AG04450 (cell line): ENCODE measurements around the gene DBNDD1. TPM values are rescaled to one million over a fixed set of nuclear protein-coding genes. Genes with fewer than 3 reads are reported as not detected.

ENCODE experiments used
- CTCF ChIA-PET: fragments of 300-600, 350-600 bp; formaldehyde crosslinking; extraction: SDS; loops from one replicate; lab custom pipeline; 2022; ENCODE audit warnings: antibody characterized with exemption, inconsistent platforms; lab: Charles Lee
- POLR2A ChIA-PET: fragments of 350-600 bp; formaldehyde crosslinking; extraction: SDS; loops from one replicate; lab custom pipeline; 2021; ENCODE audit warnings: antibody characterized with exemption, inconsistent platforms; lab: Yijun Ruan, JAX
- DNase-seq: peaks from one replicate; pipeline ENCODE4 v3.0.0-alpha.2; 2011; ENCODE audit warnings: low read depth, low spot score
- H3K27ac ChIP-seq: one replicate; pipeline ENCODE4 v1.5.1; 2012; ENCODE audit warnings: low read depth, low read length, control low read depth
- H3K27me3 ChIP-seq: one replicate; pipeline ENCODE4 v1.6.0; 2012; ENCODE audit warnings: low read length; ENCODE audit not compliant: control insufficient read depth, insufficient read depth
- H3K4me3 ChIP-seq: 2 replicates; pipeline ENCODE4 v1.5.1; 2011; ENCODE audit warnings: mild to moderate bottlenecking, low read depth, low read length, control low read depth
- H3K9me3 ChIP-seq: 2 replicates; pipeline ENCODE4 v1.5.1; 2012; ENCODE audit warnings: low read length; ENCODE audit not compliant: control insufficient read depth, insufficient read depth
- polyA plus RNA-seq: library from polyadenylated mRNA; depleted of rRNA; stranded (reverse); fragments of >200 nt; gene quantifications from 2 replicates; pipeline ENCODE4 v1.2.3, GENCODE V29; 2011
- TF ChIP-seq, protein P1 (sequence below): IDR thresholded peaks from 2 replicates; pipeline ENCODE4 v1.5.1; 2011; ENCODE audit warnings: low read depth, low read length, control low read depth, inconsistent platforms

Gene DBNDD1
- polyA plus RNA-seq, 1 experiment: 9.2 TPM

DNA sequence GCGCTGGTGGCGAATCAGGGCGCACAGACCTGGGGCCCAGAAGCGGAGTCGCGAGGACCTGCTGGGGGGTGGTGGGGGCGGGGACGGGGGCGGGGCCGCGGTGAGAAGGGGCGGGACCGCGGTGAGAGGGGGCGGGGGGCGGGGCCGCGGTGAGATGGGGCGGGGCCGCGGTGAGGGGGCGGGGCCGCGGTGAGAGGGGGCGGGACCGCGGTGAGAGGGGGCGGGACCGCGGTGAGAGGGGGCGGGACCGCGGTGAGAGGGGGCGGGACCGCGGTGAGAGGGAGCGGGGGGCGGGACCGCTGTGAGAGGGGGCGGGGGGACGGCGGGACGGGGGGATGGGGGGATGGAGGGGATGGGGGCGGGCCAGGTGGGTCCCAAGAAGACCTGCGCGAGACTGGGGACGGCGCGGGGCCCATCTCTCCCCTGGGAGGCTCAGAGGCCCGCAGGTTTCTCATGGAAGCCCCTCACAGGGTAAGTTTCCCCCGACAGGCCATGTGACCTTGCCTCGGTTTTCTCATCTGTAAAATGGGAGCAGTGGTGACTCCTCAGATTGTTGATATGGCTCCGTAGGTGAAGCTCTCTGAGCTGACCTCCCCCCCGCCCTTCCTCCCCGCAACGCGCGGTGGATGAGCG lies 28.6 kb upstream of the DBNDD1 start:
- DNase-seq: no peak
- TF ChIP-seq, protein P1, sequence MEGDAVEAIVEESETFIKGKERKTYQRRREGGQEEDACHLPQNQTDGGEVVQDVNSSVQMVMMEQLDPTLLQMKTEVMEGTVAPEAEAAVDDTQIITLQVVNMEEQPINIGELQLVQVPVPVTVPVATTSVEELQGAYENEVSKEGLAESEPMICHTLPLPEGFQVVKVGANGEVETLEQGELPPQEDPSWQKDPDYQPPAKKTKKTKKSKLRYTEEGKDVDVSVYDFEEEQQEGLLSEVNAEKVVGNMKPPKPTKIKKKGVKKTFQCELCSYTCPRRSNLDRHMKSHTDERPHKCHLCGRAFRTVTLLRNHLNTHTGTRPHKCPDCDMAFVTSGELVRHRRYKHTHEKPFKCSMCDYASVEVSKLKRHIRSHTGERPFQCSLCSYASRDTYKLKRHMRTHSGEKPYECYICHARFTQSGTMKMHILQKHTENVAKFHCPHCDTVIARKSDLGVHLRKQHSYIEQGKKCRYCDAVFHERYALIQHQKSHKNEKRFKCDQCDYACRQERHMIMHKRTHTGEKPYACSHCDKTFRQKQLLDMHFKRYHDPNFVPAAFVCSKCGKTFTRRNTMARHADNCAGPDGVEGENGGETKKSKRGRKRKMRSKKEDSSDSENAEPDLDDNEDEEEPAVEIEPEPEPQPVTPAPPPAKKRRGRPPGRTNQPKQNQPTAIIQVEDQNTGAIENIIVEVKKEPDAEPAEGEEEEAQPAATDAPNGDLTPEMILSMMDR: no peak
- ChIA-PET POLR2A (no interaction called here), CTCF (no interaction called here)
- Histone ChIP-seq H3K4me3 (peak overlapping the region; percentile 38; the same call in 1 of the 2 replicates), H3K27ac (no peak overlapping the region), H3K9me3 (no peaks in the 10 kb centered on the region; the same call in 1 of the 2 replicates), H3K27me3 (no peaks in the 10 kb centered on the region)

DNA sequence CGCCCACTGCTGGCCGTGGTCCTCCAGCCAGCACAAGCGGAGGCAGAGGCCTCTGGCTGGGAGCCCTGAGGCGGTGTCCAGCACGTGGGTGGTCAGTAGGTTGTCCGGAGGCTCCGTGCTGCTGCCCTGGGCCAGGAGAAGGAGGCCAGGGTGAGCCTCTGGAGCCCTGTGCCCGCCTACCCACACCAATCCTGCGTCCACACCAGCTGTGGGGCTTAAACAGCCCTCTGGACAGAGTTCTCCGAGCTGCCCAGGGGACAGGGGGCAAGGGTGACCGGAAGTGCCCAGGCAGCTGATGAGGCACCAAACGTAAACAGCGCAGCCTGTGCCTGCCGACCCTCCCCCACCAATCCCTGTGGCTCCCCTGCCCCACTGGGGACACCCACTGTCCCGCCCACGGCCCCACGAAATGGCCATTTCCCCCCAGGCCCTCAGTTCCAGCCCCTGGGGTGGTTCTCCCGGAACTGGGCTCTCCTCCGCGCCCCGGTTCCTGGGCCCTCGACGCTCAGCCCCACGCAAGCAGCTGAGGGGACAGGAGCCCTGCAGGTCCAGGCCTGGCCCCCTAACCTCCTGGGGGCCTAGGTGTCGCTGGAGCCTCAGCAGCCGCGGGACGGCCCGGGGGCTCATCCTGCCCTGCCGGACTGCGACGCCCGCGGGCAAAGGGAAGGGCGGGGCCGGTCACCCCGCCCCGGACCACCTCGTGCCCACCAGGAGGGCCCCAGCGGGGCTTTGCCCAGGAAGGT lies 27.9 kb upstream of the DBNDD1 start:
- TF ChIP-seq, protein P1: no peak
- no peak for DNase-seq
- Histone ChIP-seq H3K9me3 (no peaks in the 10 kb centered on the region; the same call in 1 of the 2 replicates), H3K27ac (no peak overlapping the region), H3K4me3 (peak overlapping the region; percentile 38), H3K27me3 (no peaks in the 10 kb centered on the region)
- ChIA-PET POLR2A (interaction anchor here (0.7 kb wide), 1 partner anchor 125 kb away, joined by 3 read pairs; no protein-coding TSS in a partner anchor), CTCF (interaction anchor here (1.3 kb wide), 1 partner anchor 14 kb away, joined by 3 read pairs; no protein-coding TSS in a partner anchor)

DNA sequence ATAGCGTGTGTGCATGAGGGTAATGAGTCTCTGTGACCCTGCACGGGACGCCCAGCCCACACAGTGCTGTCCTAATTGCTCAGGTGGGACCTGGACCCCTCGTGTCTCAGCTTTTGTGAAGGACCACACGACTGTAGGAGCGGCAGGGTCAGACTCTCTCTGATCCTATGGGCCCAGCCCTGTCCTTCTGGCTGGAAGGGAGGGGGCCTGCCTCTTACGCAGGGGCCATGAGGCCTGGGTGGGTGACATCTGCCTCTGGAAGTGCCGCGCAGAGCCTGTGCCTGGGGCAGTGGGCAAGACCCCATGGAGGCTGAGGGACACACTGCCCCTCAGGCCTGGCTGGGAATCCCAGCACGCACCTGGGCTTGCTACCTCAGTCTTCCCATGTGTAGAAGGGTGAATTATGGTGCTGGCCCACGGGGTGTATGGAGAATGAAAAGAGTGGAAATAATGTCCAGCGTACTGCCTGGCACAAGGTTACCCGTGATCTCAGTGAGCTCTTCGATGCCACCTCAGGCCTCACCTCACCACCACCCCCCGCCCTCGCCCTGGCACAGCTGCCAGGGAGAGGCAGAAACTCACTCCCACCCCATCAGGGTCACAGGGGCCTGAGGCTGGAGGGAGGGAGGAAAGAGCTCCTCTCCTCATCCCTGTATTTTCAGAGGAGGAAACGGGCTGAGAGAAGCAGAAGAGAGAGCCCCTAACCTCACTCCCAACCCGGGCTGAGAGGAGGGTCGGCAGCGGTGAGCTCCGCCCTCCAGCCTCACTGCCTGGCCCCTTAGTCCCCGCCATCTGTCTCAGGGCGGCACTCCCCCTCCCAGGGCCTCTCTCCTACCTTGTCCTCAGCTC lies 27.1 kb upstream of the DBNDD1 start:
- CTCF ChIA-PET: interaction anchor here (1.3 kb wide), 1 partner anchor 13 kb away, joined by 3 read pairs; no protein-coding TSS in a partner anchor

DNA sequence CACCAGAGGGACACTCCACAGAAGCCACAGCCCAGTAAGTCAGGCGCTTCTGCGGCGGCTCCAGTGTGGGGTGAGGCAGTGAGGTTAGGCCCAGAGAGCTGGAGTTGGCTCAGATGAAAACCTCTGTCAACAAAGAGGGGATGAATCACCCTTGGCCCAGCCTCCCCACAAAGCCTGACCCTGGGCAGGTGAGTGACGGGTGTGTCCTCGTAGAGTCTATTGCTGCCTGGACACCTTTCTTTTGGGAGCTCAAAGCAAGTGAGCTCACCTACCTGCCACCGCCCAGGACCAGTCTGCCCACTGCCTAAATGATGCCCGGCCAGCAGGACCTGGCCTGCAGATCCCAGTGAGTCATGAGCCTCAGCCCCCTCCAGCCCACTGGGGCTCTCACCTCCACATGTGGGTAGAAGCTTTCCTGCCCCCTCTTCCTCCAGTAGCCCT lies 24.9 kb upstream of the DBNDD1 start:
- TF ChIP-seq, protein P1: no peak
- no peaks in the 10 kb centered on the region for H3K27me3 ChIP-seq
- ChIA-PET POLR2A (no interaction called here), CTCF (no interaction called here)
- H3K27ac ChIP-seq: no peak overlapping the region
- H3K9me3 ChIP-seq: no peaks in the 10 kb centered on the region; the same call in 1 of the 2 replicates
- DNase-seq: no peak
- no peak overlapping the region for H3K4me3 ChIP-seq

More for the DNA sequence above, 27.1 kb upstream of the DBNDD1 start:
- POLR2A ChIA-PET: interaction anchor here (0.7 kb wide), 1 partner anchor 124 kb away, joined by 3 read pairs; no protein-coding TSS in a partner anchor
- TF ChIP-seq, protein P1: no peak
- H3K9me3 ChIP-seq: no peaks in the 10 kb centered on the region; the same call in 1 of the 2 replicates
- no peak for DNase-seq
- H3K27me3 ChIP-seq: no peaks in the 10 kb centered on the region
- no peak overlapping the region for H3K27ac ChIP-seq
- peak overlapping the region; percentile 38; the same call in 1 of the 2 replicates for H3K4me3 ChIP-seq
